ENCODE results near the gene TJP1.

GRCh38 chr15:29788433-29789034 is 33.7 kb downstream of the TJP1 start:
- TF ChIP-seq CTCF (IDR thresholded peaks at IDR 0.05): no peak
- TF ChIP-seq POLR2A (IDR thresholded peaks at IDR 0.05): no peak
- no peak for TF ChIP-seq POLR2AphosphoS5 (IDR thresholded peaks at IDR 0.05)
- TF ChIP-seq EP300 (IDR thresholded peaks at IDR 0.05): no peak

All from gastroesophageal sphincter (tissue), 3 donors.